A673 (cell line): ENCODE results near the gene DCAF12.

Experiments used
- CTCF ChIP-seq: fragments of 300-800, 200-600 bp; sonication (generic); conservative IDR thresholded peaks from 2 replicates; pipeline ENCODE4 v1.5.1; 2017; ENCODE audit warnings: low read depth, mild to moderate bottlenecking, antibody characterized with exemption, low read length, moderate library complexity, mixed read lengths
- EZH2 ChIP-seq: fragments of 200-600 bp; sonication (generic); IDR thresholded peaks from 2 replicates; pipeline ENCODE4 v1.6.1; 2017; ENCODE audit warnings: borderline replicate concordance, low read depth, mild to moderate bottlenecking, mixed read lengths, antibody characterized with exemption, low read length; ENCODE audit not compliant: poor library complexity, severe bottlenecking

- TF ChIP-seq CTCF = no peak
- TF ChIP-seq EZH2 = no peak
Observed at GRCh38 chr9:34097865-34098264, 28.6 kb downstream of the DCAF12 start.
